ENCODE results near the gene DISC1.

- TF ChIP-seq CTCF (IDR thresholded peaks at IDR 0.05) (no peak), POLR2AphosphoS5 (IDR thresholded peaks at IDR 0.05) (no peak), POLR2A (IDR thresholded peaks at IDR 0.05) (no peak)
Observed at GRCh38 chr1:231810415-231810814, 183.8 kb downstream of the DISC1 start.
